Breast epithelium (tissue), 3 donors: ENCODE measurements around the gene MYLIP.

Source experiments
- POLR2A ChIP-seq: fragments of 450-650 bp; IDR thresholded peaks from one replicate; pipeline ENCODE4 v1.6.1; 2016; ENCODE audit warnings: antibody characterized with exemption, mild to moderate bottlenecking, moderate library complexity
- TF ChIP-seq, protein P1 (sequence below), 3 donors: fragments of 450-650 bp; IDR thresholded peaks; one replicate each; pipeline ENCODE4 v1.5.1; 2016 to 2017; ENCODE audit warnings: antibody characterized with exemption in 3 of 3, mild to moderate bottlenecking in 3 of 3, moderate library complexity in 3 of 3

DNA sequence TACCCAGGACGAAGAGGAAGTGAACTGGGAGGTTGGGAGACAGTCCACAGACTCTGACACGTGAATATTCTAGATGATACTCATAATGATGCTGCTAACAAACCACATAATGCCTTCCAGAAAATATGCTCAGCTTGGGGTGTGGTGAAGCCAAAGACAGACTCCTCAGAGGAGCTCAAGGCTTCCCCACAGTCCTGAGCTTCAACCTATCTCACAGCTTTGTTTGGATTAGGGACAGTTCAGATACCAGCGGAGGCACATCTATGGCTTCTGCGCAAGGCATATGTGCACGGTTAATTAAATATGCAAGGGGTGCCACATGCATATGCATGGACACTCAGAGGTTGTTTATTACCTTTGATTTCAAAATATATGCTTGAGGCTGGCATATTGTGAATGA is 30.7 kb upstream of the MYLIP start:
- TF ChIP-seq, protein P1, sequence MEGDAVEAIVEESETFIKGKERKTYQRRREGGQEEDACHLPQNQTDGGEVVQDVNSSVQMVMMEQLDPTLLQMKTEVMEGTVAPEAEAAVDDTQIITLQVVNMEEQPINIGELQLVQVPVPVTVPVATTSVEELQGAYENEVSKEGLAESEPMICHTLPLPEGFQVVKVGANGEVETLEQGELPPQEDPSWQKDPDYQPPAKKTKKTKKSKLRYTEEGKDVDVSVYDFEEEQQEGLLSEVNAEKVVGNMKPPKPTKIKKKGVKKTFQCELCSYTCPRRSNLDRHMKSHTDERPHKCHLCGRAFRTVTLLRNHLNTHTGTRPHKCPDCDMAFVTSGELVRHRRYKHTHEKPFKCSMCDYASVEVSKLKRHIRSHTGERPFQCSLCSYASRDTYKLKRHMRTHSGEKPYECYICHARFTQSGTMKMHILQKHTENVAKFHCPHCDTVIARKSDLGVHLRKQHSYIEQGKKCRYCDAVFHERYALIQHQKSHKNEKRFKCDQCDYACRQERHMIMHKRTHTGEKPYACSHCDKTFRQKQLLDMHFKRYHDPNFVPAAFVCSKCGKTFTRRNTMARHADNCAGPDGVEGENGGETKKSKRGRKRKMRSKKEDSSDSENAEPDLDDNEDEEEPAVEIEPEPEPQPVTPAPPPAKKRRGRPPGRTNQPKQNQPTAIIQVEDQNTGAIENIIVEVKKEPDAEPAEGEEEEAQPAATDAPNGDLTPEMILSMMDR (IDR thresholded peaks at IDR 0.05): no peak
- TF ChIP-seq POLR2A: no peak
